Measurements from ENCODE around the gene HNRNPA1. TPM values are rescaled to one million over a fixed set of nuclear protein-coding genes. Genes with fewer than 3 reads are reported as not detected.

Gene HNRNPA1
- polyA plus RNA-seq, 3 donors, result 266 to 1,181 (median 308) TPM

- peaks cover 98% of the 10 kb centered on the region for H3K79me2 ChIP-seq (ENCODE audit: insufficient read depth, low read length)
- H3K9ac ChIP-seq (ENCODE audit: insufficient read depth, low read length, poor library complexity, severe bottlenecking), result no peak overlapping the region
- Mint-ChIP-seq H3K27me3 (ENCODE audit: low read depth in 3 of 3) (peaks cover 0 to 1% (median 0%) of the 10 kb centered on the region in 3 donors), H3K9me3 (no peaks in the 10 kb centered on the region), H3K27ac (no peak overlapping the region), H3K4me3 (no peak overlapping the region), H3K4me1 (peaks cover 18% of the 10 kb centered on the region), H3K36me3 (peaks cover 11 to 22% of the 10 kb centered on the region in 2 donors)
- H3K9me3 ChIP-seq (replicated peaks in 1 of 2; ENCODE audit: control insufficient read depth in 1 of 2, insufficient read depth in 1 of 2, low read length in 2 of 2), result no peaks in the 10 kb centered on the region
- H3K36me3 ChIP-seq (replicated peaks in 1 of 2; ENCODE audit: control insufficient read depth in 1 of 2, insufficient read depth in 2 of 2, low read length in 2 of 2), result peaks cover 6 to 23% of the 10 kb centered on the region in 2 donors
- intact Hi-C loops (cut with micrococcal nuclease), result loop anchor here in 1 of 2 donors (10.0 kb wide), 1 partner anchor 51 kb away; the partner anchor contains the start of gene COPZ1
- DNase-seq, result no peak
- no peaks in the 10 kb centered on the region for H4K20me1 ChIP-seq (ENCODE audit: insufficient read depth, low read length)
- TF ChIP-seq CTCF (IDR thresholded peaks at IDR 0.05), result no peak
- H3K4me1 ChIP-seq (ENCODE audit: control insufficient read depth in 1 of 2, insufficient read depth in 2 of 2, low read length in 2 of 2), result peaks cover 22 to 26% of the 10 kb centered on the region in 2 donors
- H3K27me3 ChIP-seq (ENCODE audit: control insufficient read depth in 2 of 2, insufficient read depth in 2 of 2, low read length in 2 of 2), result no peaks in the 10 kb centered on the region
- no peak overlapping the region for H2AFZ ChIP-seq (ENCODE audit: insufficient read depth, low read depth, low read length, poor library complexity, severe bottlenecking)
- no peak overlapping the region for H3K27ac ChIP-seq (ENCODE audit: low read depth in 1 of 2, low read length in 2 of 2)
- no CpG with 5 or more reads among the region's 2 CpGs for WGBS (ENCODE audit: insufficient coverage)
- no peak overlapping the region for H3K4me2 ChIP-seq (replicated peaks; ENCODE audit: extremely low read depth, low read length, poor library complexity, severe bottlenecking)
- H3K4me3 ChIP-seq (replicated peaks in 1 of 3; ENCODE audit: low read depth in 2 of 3, low read length in 3 of 3), result no peak overlapping the region
Measured at GRCh38 chr12:54273981-54274380, 6.5 kb upstream of the HNRNPA1 start.

- Histone ChIP-seq H3K9me3 (replicated peaks in 1 of 2; ENCODE audit: control insufficient read depth in 1 of 2, insufficient read depth in 1 of 2, low read length in 2 of 2) (no peaks in the 10 kb centered on the region), H3K4me3 (replicated peaks in 1 of 3; ENCODE audit: low read depth in 2 of 3, low read length in 3 of 3) (no peak overlapping the region), H3K9ac (ENCODE audit: insufficient read depth, low read length, poor library complexity, severe bottlenecking) (no peak overlapping the region), H4K20me1 (ENCODE audit: insufficient read depth, low read length) (peaks cover 8% of the 10 kb centered on the region), H3K4me1 (ENCODE audit: control insufficient read depth in 1 of 2, insufficient read depth in 2 of 2, low read length in 2 of 2) (peaks cover 27 to 35% of the 10 kb centered on the region in 2 donors), H2AFZ (ENCODE audit: insufficient read depth, low read depth, low read length, poor library complexity, severe bottlenecking) (no peak overlapping the region), H3K27ac (ENCODE audit: low read depth in 1 of 2, low read length in 2 of 2) (no peak overlapping the region), H3K27me3 (ENCODE audit: control insufficient read depth in 2 of 2, insufficient read depth in 2 of 2, low read length in 2 of 2) (no peaks in the 10 kb centered on the region), H3K4me2 (replicated peaks; ENCODE audit: extremely low read depth, low read length, poor library complexity, severe bottlenecking) (no peak overlapping the region), H3K36me3 (replicated peaks in 1 of 2; ENCODE audit: control insufficient read depth in 1 of 2, insufficient read depth in 2 of 2, low read length in 2 of 2) (peaks cover 6 to 23% of the 10 kb centered on the region in 2 donors), H3K79me2 (ENCODE audit: insufficient read depth, low read length) (peaks cover 90% of the 10 kb centered on the region)
- peaks cover 0 to 1% (median 0%) of the 10 kb centered on the region in 3 donors for H3K27me3 Mint-ChIP-seq (ENCODE audit: low read depth in 3 of 3)
- 77% methylated on average over 2 of the region's 3 CpGs for WGBS (ENCODE audit: insufficient coverage)
- peaks cover 11% of the 10 kb centered on the region for H3K4me1 Mint-ChIP-seq
- intact Hi-C loops (cut with micrococcal nuclease), result loop anchor here in 1 of 2 donors (10.0 kb wide), 1 partner anchor 48 kb away; the partner anchor contains the start of gene COPZ1
- no peak for TF ChIP-seq CTCF (IDR thresholded peaks at IDR 0.05)
- H3K27ac Mint-ChIP-seq, result peak overlapping the region in 3 of 7 donors; percentile 18 to 51 (median 27)
- no peaks in the 10 kb centered on the region for H3K9me3 Mint-ChIP-seq
- no peak for DNase-seq
- H3K4me3 Mint-ChIP-seq, result no peak overlapping the region
- H3K36me3 Mint-ChIP-seq, result peaks cover 11 to 20% of the 10 kb centered on the region in 2 donors
Measured at GRCh38 chr12:54276368-54276767, 4.2 kb upstream of the HNRNPA1 start.
